Caco-2 (cell line): Measurements from ENCODE around the gene HSD17B2. TPM values are rescaled to one million over a fixed set of nuclear protein-coding genes. Genes with fewer than 3 reads are reported as not detected.

Source experiments
- BruUV-seq: library from RNA; stranded (reverse); fragments of 400-500 nt; replicated peaks from 2 replicates; lab custom pipeline; 2021; lab: Mats Ljungman, UMichigan
- CTCF ChIA-PET: fragments of 300-600 bp; sonication (Branson Sonifier 250); formaldehyde crosslinking; loops from one replicate; lab custom pipeline; 2022; ENCODE audit warnings: antibody characterized with exemption; lab: Charles Lee
- POLR2A ChIA-PET: fragments of 300-600 bp; sonication (Branson Sonifier 250); formaldehyde crosslinking; loops from one replicate; lab custom pipeline; 2022; ENCODE audit warnings: antibody characterized with exemption; lab: Charles Lee
- DNase-seq, 2 experiments: peaks; one replicate each; pipeline versions ENCODE4 v3.0.0 to v3.0.0-alpha.2; 2020 to 2022
- H3K27me3 ChIP-seq: replicated peaks from 2 replicates; pipeline ENCODE4 v1.6.0; 2011; ENCODE audit warnings: low read length; ENCODE audit not compliant: control insufficient read depth, insufficient read depth
- H3K36me3 ChIP-seq: 2 replicates; pipeline ENCODE4 v1.5.1; 2011; ENCODE audit warnings: low read length; ENCODE audit not compliant: control insufficient read depth, insufficient read depth
- H3K4me1 ChIP-seq: fragments of 250-450 bp; sonication (Bioruptor Pico); 2 replicates; pipeline ENCODE4 v1.5.1; 2020; ENCODE audit warnings: mild to moderate bottlenecking
- H3K4me3 ChIP-seq: 2 replicates; pipeline ENCODE4 v1.5.1; 2011; ENCODE audit warnings: low read depth, mild to moderate bottlenecking, control low read depth, low read length
- H3K9me3 ChIP-seq: fragments of 250-450 bp; sonication (Bioruptor Pico); 2 replicates; pipeline ENCODE4 v1.5.1; 2020; ENCODE audit warnings: mild to moderate bottlenecking, moderate library complexity
- H3K27ac Mint-ChIP-seq: one replicate; pipeline ENCODE4 v1.8.0; 2022; ENCODE audit warnings: mixed read lengths; ENCODE audit not compliant: unreplicated experiment
- H3K27me3 Mint-ChIP-seq: one replicate; pipeline ENCODE4 v1.8.0; 2022; ENCODE audit warnings: mixed read lengths; ENCODE audit not compliant: insufficient read depth, unreplicated experiment
- H3K36me3 Mint-ChIP-seq: one replicate; pipeline ENCODE4 v1.8.0; 2022; ENCODE audit warnings: mild to moderate bottlenecking, mixed read lengths; ENCODE audit not compliant: insufficient read depth, unreplicated experiment
- H3K4me1 Mint-ChIP-seq: one replicate; pipeline ENCODE4 v1.8.0; 2022; ENCODE audit warnings: low read depth, mixed read lengths; ENCODE audit not compliant: unreplicated experiment
- H3K4me3 Mint-ChIP-seq: one replicate; pipeline ENCODE4 v1.8.0; 2022; ENCODE audit warnings: mild to moderate bottlenecking, moderate library complexity, mixed read lengths; ENCODE audit not compliant: unreplicated experiment
- H3K9me3 Mint-ChIP-seq: one replicate; pipeline ENCODE4 v1.8.0; 2022; ENCODE audit warnings: mixed read lengths; ENCODE audit not compliant: unreplicated experiment
- CTCF ChIP-seq, 2 experiments: fragments of 200-600 bp in 1 of 2; IDR thresholded peaks; 1 replicate in 1 of 2; 2 replicates in 1 of 2; pipeline versions ENCODE4 v1.5.1 to v1.8.0; 2011 to 2022; ENCODE audit warnings: antibody characterized with exemption in 1 of 2, control low read depth in 1 of 2, inconsistent platforms in 1 of 2, low read depth in 1 of 2, low read length in 1 of 2, mild to moderate bottlenecking in 1 of 2, moderate library complexity in 1 of 2; ENCODE audit not compliant: insufficient read depth in 1 of 2, severe bottlenecking in 1 of 2, unreplicated experiment in 1 of 2
- intact Hi-C: fragments of 100-400 bp; cut with micrococcal nuclease; formaldehyde crosslinking; loops from one replicate; pipeline ENCODE4 v1.10.0; 2022; ENCODE audit not compliant: unreplicated experiment
- total RNA-seq: library from RNA; stranded (reverse); gene quantifications from 2 replicates; pipeline ENCODE4 v1.2.3, GENCODE V29; 2022

Gene HSD17B2
- total RNA-seq, 1 experiment from 2014 or later: 5.1 TPM

DNA sequence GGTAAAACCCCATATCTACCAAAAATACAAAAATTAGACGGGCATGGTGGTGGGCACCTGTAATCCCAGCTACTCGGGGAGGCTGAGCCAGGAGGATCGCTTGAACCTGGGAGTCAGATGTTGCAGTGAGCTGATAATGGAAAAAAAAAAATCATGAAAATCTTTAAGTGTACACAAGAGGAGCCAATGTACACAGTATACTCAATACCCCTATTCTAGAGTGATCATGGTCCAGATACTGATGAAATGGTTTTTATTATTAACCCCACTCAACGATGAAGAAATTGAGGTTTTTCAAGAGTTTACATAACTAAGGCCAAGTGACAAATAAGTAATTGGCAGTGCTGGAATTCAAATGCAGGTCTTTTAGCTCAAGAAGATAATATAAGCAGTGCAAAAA is 11.5 kb downstream of the HSD17B2 start:
- no TSS peak for BruUV-seq
- H3K36me3 ChIP-seq: peaks cover 1% of the 10 kb centered on the region; the same call in 1 of the 2 replicates
- DNase-seq: no peak
- no peak overlapping the region for H3K27ac Mint-ChIP-seq
- no peak overlapping the region for H3K4me3 ChIP-seq
- no peaks in the 10 kb centered on the region for H3K27me3 ChIP-seq
- H3K36me3 Mint-ChIP-seq: no peaks in the 10 kb centered on the region
- no peaks in the 10 kb centered on the region for H3K27me3 Mint-ChIP-seq
- ChIA-PET POLR2A (no interaction called here), CTCF (no interaction called here)
- H3K9me3 Mint-ChIP-seq: no peaks in the 10 kb centered on the region
- no peak for TF ChIP-seq CTCF (IDR thresholded peaks at IDR 0.05; ENCODE audit: insufficient read depth in 1 of 2, low read depth in 1 of 2, low read length in 1 of 2, severe bottlenecking in 1 of 2, unreplicated experiment in 1 of 2)
- intact Hi-C loops: no loop called here
- peaks cover 53% of the 10 kb centered on the region for H3K4me1 ChIP-seq
- H3K9me3 ChIP-seq: no peaks in the 10 kb centered on the region
- no peak overlapping the region for H3K4me3 Mint-ChIP-seq
- peaks cover 57% of the 10 kb centered on the region for H3K4me1 Mint-ChIP-seq

DNA sequence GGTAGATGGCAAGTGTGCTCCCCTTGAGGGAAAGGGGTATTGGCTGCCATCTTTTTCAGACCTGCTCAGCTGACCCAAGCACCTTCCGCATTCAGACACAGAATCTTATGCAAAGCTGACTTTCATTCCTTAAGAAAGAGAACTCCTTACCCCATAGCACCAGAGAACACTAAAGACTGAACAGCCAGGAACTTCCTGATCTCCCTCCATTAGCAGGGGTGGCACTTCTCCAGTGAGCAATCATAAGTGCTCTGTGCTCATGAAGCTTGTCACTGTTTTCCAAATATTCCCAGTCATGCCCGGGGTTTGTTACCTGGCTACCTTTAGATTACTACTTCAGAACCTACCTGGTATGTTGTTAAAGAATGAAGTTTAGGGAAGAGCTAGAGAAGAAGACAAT is 11.9 kb downstream of the HSD17B2 start:
- H3K9me3 Mint-ChIP-seq: no peaks in the 10 kb centered on the region

GRCh38 chr16:82047374-82047773 is 12.3 kb downstream of the HSD17B2 start:
- Mint-ChIP-seq H3K4me3 (no peak overlapping the region), H3K27ac (no peak overlapping the region), H3K27me3 (no peaks in the 10 kb centered on the region), H3K4me1 (peaks cover 53% of the 10 kb centered on the region), H3K36me3 (no peaks in the 10 kb centered on the region), H3K9me3 (no peaks in the 10 kb centered on the region)
- no peak for TF ChIP-seq CTCF (IDR thresholded peaks at IDR 0.05; ENCODE audit: insufficient read depth in 1 of 2, low read depth in 1 of 2, low read length in 1 of 2, severe bottlenecking in 1 of 2, unreplicated experiment in 1 of 2)
- POLR2A ChIA-PET: no interaction called here
- Histone ChIP-seq H3K4me3 (no peak overlapping the region), H3K9me3 (no peaks in the 10 kb centered on the region), H3K4me1 (peaks cover 62% of the 10 kb centered on the region), H3K27me3 (no peaks in the 10 kb centered on the region), H3K36me3 (peaks cover 4% of the 10 kb centered on the region; the same call in 1 of the 2 replicates)
- no peak for DNase-seq
- BruUV-seq: no TSS peak
- intact Hi-C loops: no loop called here
- CTCF ChIA-PET: no interaction called here

More for the DNA sequence above, 11.9 kb downstream of the HSD17B2 start:
- peaks cover 4% of the 10 kb centered on the region; the same call in 1 of the 2 replicates for H3K36me3 ChIP-seq
- intact Hi-C loops: no loop called here
- H3K4me3 ChIP-seq: no peak overlapping the region
- Mint-ChIP-seq H3K4me1 (peaks cover 53% of the 10 kb centered on the region), H3K36me3 (no peaks in the 10 kb centered on the region), H3K27me3 (no peaks in the 10 kb centered on the region), H3K4me3 (no peak overlapping the region), H3K27ac (no peak overlapping the region)
- POLR2A ChIA-PET: no interaction called here
- no peak for TF ChIP-seq CTCF (IDR thresholded peaks at IDR 0.05; ENCODE audit: insufficient read depth in 1 of 2, low read depth in 1 of 2, low read length in 1 of 2, severe bottlenecking in 1 of 2, unreplicated experiment in 1 of 2)
- H3K4me1 ChIP-seq: peaks cover 57% of the 10 kb centered on the region
- H3K27me3 ChIP-seq: no peaks in the 10 kb centered on the region
- no TSS peak for BruUV-seq
- no peak for DNase-seq
- CTCF ChIA-PET: no interaction called here
- no peaks in the 10 kb centered on the region for H3K9me3 ChIP-seq
